GM23338 (cell line): ENCODE data around the gene IDI1. TPM values are rescaled to one million over a fixed set of nuclear protein-coding genes. Genes with fewer than 3 reads are reported as not detected.

Experiments
- CTCF ChIP-seq, 2 experiments: fragments of 200-600 bp in 1 of 2; sonication (generic) in 1 of 2; conservative IDR thresholded peaks; 2 replicates each; pipeline versions ENCODE4 v1.5.1 to v1.6.1; 2016 to 2017; ENCODE audit warnings: antibody characterized with exemption in 2 of 2, low read depth in 2 of 2, mild to moderate bottlenecking in 2 of 2, moderate library complexity in 1 of 2
- EZH2 ChIP-seq: fragments of 200-600 bp; sonication (generic); IDR thresholded peaks from one replicate; pipeline ENCODE4 v1.8.0; 2017; ENCODE audit warnings: antibody characterized with exemption, mild to moderate bottlenecking, low read depth; ENCODE audit not compliant: unreplicated experiment
- JUNB ChIP-seq: IDR thresholded peaks from one replicate; pipeline ENCODE4 v1.6.1; 2016; ENCODE audit warnings: antibody characterized with exemption; ENCODE audit not compliant: unreplicated experiment
- polyA plus RNA-seq: library from polyadenylated mRNA; unstranded; fragments of >200 nt; fragmentation: Nextera tagmentation; extraction: Ambion mirVana; gene quantifications from 2 replicates; pipeline ENCODE4 v1.2.1, GENCODE V29; 2016
- total RNA-seq: library from RNA; depleted of rRNA; stranded (reverse); fragments of >200 nt; shearing (Covaris generic); gene quantifications from 2 replicates; pipeline ENCODE4 v1.2.3, GENCODE V29; 2014
- TF ChIP-seq, protein P1 (sequence below): fragments of 250-450 bp; sonication (Bioruptor Pico); IDR thresholded peaks from 2 replicates; pipeline ENCODE4 v1.5.0; 2020; ENCODE audit warnings: mild to moderate bottlenecking, moderate library complexity
- TF ChIP-seq, protein P2 (sequence below): IDR thresholded peaks from one replicate; pipeline ENCODE4 v1.6.1; 2018; ENCODE audit warnings: antibody characterized with exemption; ENCODE audit not compliant: unreplicated experiment

IDI1 gene
- total and polyA plus RNA-seq, 2 experiments from 2014 or later, result 119 to 154 TPM

- TF ChIP-seq, protein P1, sequence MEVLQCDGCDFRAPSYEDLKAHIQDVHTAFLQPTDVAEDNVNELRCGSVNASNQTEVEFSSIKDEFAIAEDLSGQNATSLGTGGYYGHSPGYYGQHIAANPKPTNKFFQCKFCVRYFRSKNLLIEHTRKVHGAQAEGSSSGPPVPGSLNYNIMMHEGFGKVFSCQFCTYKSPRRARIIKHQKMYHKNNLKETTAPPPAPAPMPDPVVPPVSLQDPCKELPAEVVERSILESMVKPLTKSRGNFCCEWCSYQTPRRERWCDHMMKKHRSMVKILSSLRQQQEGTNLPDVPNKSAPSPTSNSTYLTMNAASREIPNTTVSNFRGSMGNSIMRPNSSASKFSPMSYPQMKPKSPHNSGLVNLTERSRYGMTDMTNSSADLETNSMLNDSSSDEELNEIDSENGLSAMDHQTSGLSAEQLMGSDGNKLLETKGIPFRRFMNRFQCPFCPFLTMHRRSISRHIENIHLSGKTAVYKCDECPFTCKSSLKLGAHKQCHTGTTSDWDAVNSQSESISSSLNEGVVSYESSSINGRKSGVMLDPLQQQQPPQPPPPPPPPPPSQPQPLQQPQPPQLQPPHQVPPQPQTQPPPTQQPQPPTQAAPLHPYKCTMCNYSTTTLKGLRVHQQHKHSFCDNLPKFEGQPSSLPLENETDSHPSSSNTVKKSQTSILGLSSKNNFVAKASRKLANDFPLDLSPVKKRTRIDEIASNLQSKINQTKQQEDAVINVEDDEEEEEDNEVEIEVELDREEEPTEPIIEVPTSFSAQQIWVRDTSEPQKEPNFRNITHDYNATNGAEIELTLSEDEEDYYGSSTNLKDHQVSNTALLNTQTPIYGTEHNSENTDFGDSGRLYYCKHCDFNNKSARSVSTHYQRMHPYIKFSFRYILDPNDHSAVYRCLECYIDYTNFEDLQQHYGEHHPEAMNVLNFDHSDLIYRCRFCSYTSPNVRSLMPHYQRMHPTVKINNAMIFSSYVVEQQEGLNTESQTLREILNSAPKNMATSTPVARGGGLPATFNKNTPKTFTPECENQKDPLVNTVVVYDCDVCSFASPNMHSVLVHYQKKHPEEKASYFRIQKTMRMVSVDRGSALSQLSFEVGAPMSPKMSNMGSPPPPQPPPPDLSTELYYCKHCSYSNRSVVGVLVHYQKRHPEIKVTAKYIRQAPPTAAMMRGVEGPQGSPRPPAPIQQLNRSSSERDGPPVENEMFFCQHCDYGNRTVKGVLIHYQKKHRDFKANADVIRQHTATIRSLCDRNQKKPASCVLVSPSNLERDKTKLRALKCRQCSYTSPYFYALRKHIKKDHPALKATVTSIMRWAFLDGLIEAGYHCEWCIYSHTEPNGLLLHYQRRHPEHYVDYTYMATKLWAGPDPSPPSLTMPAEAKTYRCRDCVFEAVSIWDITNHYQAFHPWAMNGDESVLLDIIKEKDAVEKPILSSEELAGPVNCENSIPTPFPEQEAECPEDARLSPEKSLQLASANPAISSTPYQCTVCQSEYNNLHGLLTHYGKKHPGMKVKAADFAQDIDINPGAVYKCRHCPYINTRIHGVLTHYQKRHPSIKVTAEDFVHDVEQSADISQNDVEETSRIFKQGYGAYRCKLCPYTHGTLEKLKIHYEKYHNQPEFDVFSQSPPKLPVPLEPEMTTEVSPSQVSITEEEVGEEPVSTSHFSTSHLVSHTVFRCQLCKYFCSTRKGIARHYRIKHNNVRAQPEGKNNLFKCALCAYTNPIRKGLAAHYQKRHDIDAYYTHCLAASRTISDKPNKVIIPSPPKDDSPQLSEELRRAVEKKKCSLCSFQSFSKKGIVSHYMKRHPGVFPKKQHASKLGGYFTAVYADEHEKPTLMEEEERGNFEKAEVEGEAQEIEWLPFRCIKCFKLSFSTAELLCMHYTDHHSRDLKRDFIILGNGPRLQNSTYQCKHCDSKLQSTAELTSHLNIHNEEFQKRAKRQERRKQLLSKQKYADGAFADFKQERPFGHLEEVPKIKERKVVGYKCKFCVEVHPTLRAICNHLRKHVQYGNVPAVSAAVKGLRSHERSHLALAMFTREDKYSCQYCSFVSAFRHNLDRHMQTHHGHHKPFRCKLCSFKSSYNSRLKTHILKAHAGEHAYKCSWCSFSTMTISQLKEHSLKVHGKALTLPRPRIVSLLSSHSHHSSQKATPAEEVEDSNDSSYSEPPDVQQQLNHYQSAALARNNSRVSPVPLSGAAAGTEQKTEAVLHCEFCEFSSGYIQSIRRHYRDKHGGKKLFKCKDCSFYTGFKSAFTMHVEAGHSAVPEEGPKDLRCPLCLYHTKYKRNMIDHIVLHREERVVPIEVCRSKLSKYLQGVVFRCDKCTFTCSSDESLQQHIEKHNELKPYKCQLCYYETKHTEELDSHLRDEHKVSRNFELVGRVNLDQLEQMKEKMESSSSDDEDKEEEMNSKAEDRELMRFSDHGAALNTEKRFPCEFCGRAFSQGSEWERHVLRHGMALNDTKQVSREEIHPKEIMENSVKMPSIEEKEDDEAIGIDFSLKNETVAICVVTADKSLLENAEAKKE (CRISPR knock-in tag), result no peak
- TF ChIP-seq, protein P2, sequence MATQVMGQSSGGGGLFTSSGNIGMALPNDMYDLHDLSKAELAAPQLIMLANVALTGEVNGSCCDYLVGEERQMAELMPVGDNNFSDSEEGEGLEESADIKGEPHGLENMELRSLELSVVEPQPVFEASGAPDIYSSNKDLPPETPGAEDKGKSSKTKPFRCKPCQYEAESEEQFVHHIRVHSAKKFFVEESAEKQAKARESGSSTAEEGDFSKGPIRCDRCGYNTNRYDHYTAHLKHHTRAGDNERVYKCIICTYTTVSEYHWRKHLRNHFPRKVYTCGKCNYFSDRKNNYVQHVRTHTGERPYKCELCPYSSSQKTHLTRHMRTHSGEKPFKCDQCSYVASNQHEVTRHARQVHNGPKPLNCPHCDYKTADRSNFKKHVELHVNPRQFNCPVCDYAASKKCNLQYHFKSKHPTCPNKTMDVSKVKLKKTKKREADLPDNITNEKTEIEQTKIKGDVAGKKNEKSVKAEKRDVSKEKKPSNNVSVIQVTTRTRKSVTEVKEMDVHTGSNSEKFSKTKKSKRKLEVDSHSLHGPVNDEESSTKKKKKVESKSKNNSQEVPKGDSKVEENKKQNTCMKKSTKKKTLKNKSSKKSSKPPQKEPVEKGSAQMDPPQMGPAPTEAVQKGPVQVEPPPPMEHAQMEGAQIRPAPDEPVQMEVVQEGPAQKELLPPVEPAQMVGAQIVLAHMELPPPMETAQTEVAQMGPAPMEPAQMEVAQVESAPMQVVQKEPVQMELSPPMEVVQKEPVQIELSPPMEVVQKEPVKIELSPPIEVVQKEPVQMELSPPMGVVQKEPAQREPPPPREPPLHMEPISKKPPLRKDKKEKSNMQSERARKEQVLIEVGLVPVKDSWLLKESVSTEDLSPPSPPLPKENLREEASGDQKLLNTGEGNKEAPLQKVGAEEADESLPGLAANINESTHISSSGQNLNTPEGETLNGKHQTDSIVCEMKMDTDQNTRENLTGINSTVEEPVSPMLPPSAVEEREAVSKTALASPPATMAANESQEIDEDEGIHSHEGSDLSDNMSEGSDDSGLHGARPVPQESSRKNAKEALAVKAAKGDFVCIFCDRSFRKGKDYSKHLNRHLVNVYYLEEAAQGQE, result no peak
- TF ChIP-seq EZH2 (no peak), JUNB (no peak), CTCF (conservative IDR thresholded peaks at IDR 0.05; ENCODE audit: low read depth in 2 of 2) (no peak)
These were observed 46.6 kb upstream of the IDI1 start (continued) for GRCh38 chr10:1095498-1095897.
